Smooth muscle cell of the coronary artery (primary cell): Measurements from ENCODE around the gene IGSF21. TPM values are rescaled to one million over a fixed set of nuclear protein-coding genes. Genes with fewer than 3 reads are reported as not detected.

Experiments
- total RNA-seq: library from RNA; depleted of rRNA; stranded (reverse); fragments of >200 nt; gene quantifications from 2 replicates; pipeline ENCODE4 v1.2.3, GENCODE V29; 2014; ENCODE audit warnings: low replicate concordance

The IGSF21 gene
- total RNA-seq, result not detected in 2 replicates

GRCh38 chr1:18107369-18108298 is at the start of gene IGSF21:
TSS of gene IGSF21 (plus strand) at chr1:18107798. CDS start at chr1:18108129, 331 bp downstream.

